NCI-H748 treated with DMSO at 0.1 percent for 48 hours (cell line): ENCODE data around the gene NIPAL4.
"Not testable (repeated sequence)": the region's sequence is repeated elsewhere in the genome, so short reads cannot be mapped to it uniquely, and the experiment has no call there.

Experiments
- DNase-seq: peaks from one replicate; lab custom pipeline; 2025; lab: John Stamatoyannopoulos, UW

The NIPAL4 gene

GRCh38 chr5:157463621-157464518 is 3.9 kb downstream of the NIPAL4 start:
- DNase-seq: no peak

- DNase-seq: no peak
Measured at GRCh38 chr5:157464519-157465171, 4.6 kb downstream of the NIPAL4 start.

GRCh38 chr5:157468293-157468965 is 8.4 kb downstream of the NIPAL4 start:
- no peak for DNase-seq

GRCh38 chr5:157469073-157469472 is 9.1 kb downstream of the NIPAL4 start:
- no peak for DNase-seq

- DNase-seq: peak; percentile 69
Measured at GRCh38 chr5:157469687-157470086, 9.7 kb downstream of the NIPAL4 start.

GRCh38 chr5:157470631-157471030 is 10.6 kb downstream of the NIPAL4 start:
- DNase-seq: no peak

- DNase-seq: peak; percentile 13
Measured at GRCh38 chr5:157471709-157472108, 11.7 kb downstream of the NIPAL4 start.

- DNase-seq: no peak
Measured at GRCh38 chr5:157473383-157474320, 13.6 kb downstream of the NIPAL4 start.

- DNase-seq: no peak
Measured at GRCh38 chr5:157475432-157475831, 15.4 kb downstream of the NIPAL4 start.

GRCh38 chr5:157476702-157477408 is 16.8 kb downstream of the NIPAL4 start:
- peak; percentile 72 for DNase-seq

- DNase-seq: no peak
Measured at GRCh38 chr5:157477814-157478494, 17.9 kb downstream of the NIPAL4 start.

- no peak for DNase-seq
Measured at GRCh38 chr5:157478726-157479125, 18.7 kb downstream of the NIPAL4 start.

- no peak for DNase-seq
Measured at GRCh38 chr5:157479166-157479565, 19.2 kb downstream of the NIPAL4 start.

GRCh38 chr5:157479612-157480510 is 19.8 kb downstream of the NIPAL4 start:
- no peak for DNase-seq

GRCh38 chr5:157481265-157481664 is 21.3 kb downstream of the NIPAL4 start:
- no peak for DNase-seq

GRCh38 chr5:157481666-157482065 is 21.7 kb downstream of the NIPAL4 start:
- no peak for DNase-seq

GRCh38 chr5:157482702-157483101 is 22.7 kb downstream of the NIPAL4 start:
- not testable (repeated sequence) for DNase-seq

- no peak for DNase-seq
Measured at GRCh38 chr5:157484768-157485167, 24.8 kb downstream of the NIPAL4 start.

- no peak for DNase-seq
Measured at GRCh38 chr5:157485340-157485739, 25.3 kb downstream of the NIPAL4 start.
